Gastroesophageal sphincter (tissue), 3 donors: ENCODE measurements around the gene SNX18.

Experiments
- EP300 ChIP-seq: sonication (generic); formaldehyde crosslinking; IDR thresholded peaks from one replicate; pipeline ENCODE4 v1.6.1; 2017; ENCODE audit warnings: antibody characterized with exemption, mild to moderate bottlenecking
- POLR2A ChIP-seq, 2 donors: fragments of 450-650 bp; IDR thresholded peaks; one replicate each; pipeline ENCODE4 v1.6.1; 2017; ENCODE audit warnings: antibody characterized with exemption in 2 of 2, mild to moderate bottlenecking in 2 of 2, moderate library complexity in 1 of 2
- POLR2AphosphoS5 ChIP-seq: sonication (generic); formaldehyde crosslinking; IDR thresholded peaks from one replicate; pipeline ENCODE4 v1.6.1; 2017; ENCODE audit warnings: antibody characterized with exemption
- TF ChIP-seq, protein P1 (sequence below), 4 experiments: fragments of 200-600 bp in 2 of 4; fragments of 450-650 bp in 2 of 4; sonication (generic) in 1 of 4; IDR thresholded peaks; one replicate each; pipeline ENCODE4 v1.5.1; 2017 to 2019; ENCODE audit warnings: antibody characterized with exemption in 4 of 4, mild to moderate bottlenecking in 2 of 4, moderate library complexity in 2 of 4

DNA sequence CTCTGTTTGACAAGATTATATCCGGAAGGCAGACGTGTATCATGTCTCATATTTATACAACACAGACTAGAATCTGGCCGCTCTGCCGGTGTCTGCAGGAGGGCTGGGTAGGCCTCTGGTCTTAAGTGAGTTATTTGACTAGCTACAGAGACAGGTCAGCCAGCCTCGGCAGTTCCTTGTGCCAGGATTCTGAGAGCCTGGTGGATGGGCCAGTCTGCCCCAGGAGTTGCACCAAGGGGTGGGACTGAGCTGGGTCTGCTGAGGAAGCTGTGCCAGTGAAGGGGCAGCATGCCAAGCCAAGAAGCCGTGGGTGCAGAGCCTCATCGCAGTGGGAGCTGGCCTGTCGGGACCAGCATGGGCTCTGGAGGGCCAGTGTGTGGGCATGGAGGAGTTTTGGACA lies 7.1 kb downstream of the SNX18 start:
- TF ChIP-seq, protein P1, sequence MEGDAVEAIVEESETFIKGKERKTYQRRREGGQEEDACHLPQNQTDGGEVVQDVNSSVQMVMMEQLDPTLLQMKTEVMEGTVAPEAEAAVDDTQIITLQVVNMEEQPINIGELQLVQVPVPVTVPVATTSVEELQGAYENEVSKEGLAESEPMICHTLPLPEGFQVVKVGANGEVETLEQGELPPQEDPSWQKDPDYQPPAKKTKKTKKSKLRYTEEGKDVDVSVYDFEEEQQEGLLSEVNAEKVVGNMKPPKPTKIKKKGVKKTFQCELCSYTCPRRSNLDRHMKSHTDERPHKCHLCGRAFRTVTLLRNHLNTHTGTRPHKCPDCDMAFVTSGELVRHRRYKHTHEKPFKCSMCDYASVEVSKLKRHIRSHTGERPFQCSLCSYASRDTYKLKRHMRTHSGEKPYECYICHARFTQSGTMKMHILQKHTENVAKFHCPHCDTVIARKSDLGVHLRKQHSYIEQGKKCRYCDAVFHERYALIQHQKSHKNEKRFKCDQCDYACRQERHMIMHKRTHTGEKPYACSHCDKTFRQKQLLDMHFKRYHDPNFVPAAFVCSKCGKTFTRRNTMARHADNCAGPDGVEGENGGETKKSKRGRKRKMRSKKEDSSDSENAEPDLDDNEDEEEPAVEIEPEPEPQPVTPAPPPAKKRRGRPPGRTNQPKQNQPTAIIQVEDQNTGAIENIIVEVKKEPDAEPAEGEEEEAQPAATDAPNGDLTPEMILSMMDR (IDR thresholded peaks at IDR 0.05), result no peak
- no peak for TF ChIP-seq POLR2A (IDR thresholded peaks at IDR 0.05)
- TF ChIP-seq POLR2AphosphoS5, result no peak
- no peak for TF ChIP-seq EP300
